ENCODE data around the gene POMGNT1.
"Not testable (repeated sequence)": the region's sequence is repeated elsewhere in the genome, so short reads cannot be mapped to it uniquely, and the experiment has no call there.

The POMGNT1 gene

DNA sequence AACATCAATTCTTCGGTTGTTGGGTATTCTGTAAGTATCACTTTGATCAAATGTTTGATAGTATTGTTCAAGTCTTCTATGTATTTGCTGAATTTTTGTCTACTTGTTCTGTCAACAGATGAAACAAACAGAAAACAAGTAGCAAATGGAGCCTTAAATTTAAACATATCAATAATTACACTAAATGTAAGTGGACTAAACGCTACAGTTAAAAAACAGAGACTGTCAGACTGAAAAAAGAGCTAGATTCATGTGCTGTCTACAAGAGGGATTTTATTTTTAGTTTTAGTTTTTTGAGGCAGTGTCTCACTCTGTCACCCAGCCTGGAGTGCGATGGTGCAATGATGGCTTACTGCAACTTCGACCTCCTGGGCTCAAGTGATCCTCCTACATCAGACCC is 38.6 kb upstream of the POMGNT1 start:
- no peak overlapping the region for H3K4me3 ChIP-seq (ENCODE audit: low read length)
- no peak for DNase-seq (ENCODE audit: low read depth)
- TF ChIP-seq CTCF (conservative IDR thresholded peaks at IDR 0.05; ENCODE audit: low read depth, low read length), result no peak

GRCh38 chr1:46231231-46231630 is 33.0 kb upstream of the POMGNT1 start:
- not testable (repeated sequence) for DNase-seq (ENCODE audit: low read depth); H3K4me3 ChIP-seq (ENCODE audit: low read length)

- no peak for TF ChIP-seq CTCF (conservative IDR thresholded peaks at IDR 0.05; ENCODE audit: low read depth, low read length)
- H3K4me3 ChIP-seq (ENCODE audit: low read length), result no peak overlapping the region
- DNase-seq (ENCODE audit: low read depth), result no peak
Measured at GRCh38 chr1:46224966-46225365, 26.7 kb upstream of the POMGNT1 start.

GRCh38 chr1:46223472-46223943 is 25.3 kb upstream of the POMGNT1 start:
- TF ChIP-seq CTCF (conservative IDR thresholded peaks at IDR 0.05; ENCODE audit: low read depth, low read length), result peak; percentile 96
- DNase-seq (ENCODE audit: low read depth), result peak; percentile 73
- H3K4me3 ChIP-seq (ENCODE audit: low read length), result no peak overlapping the region

GRCh38 chr1:46223055-46223454 is 24.8 kb upstream of the POMGNT1 start:
- not testable (repeated sequence) for DNase-seq (ENCODE audit: low read depth); H3K4me3 ChIP-seq (ENCODE audit: low read length)

- no peak for TF ChIP-seq CTCF (conservative IDR thresholded peaks at IDR 0.05; ENCODE audit: low read depth, low read length)
- no peak overlapping the region for H3K4me3 ChIP-seq (ENCODE audit: low read length)
- DNase-seq (ENCODE audit: low read depth), result no peak
Measured at GRCh38 chr1:46221749-46222148, 23.5 kb upstream of the POMGNT1 start.

- H3K4me3 ChIP-seq (ENCODE audit: low read length), result no peak overlapping the region
- TF ChIP-seq CTCF (conservative IDR thresholded peaks at IDR 0.05; ENCODE audit: low read depth, low read length), result no peak
- no peak for DNase-seq (ENCODE audit: low read depth)
Measured at GRCh38 chr1:46220808-46221207, 22.6 kb upstream of the POMGNT1 start.

- no peak for DNase-seq (ENCODE audit: low read depth)
- no peak overlapping the region for H3K4me3 ChIP-seq (ENCODE audit: low read length)
- TF ChIP-seq CTCF (conservative IDR thresholded peaks at IDR 0.05; ENCODE audit: low read depth, low read length), result no peak
Measured at GRCh38 chr1:46219551-46220520, 21.6 kb upstream of the POMGNT1 start.
